DMS79 (cell line): ENCODE data around the gene CENPI.
"Not testable (repeated sequence)": the region's sequence is repeated elsewhere in the genome, so short reads cannot be mapped to it uniquely, and the experiment has no call there.

ENCODE experiments used
- DNase-seq: peaks from one replicate; lab custom pipeline; 2025; lab: John Stamatoyannopoulos, UW

Gene CENPI, protein sequence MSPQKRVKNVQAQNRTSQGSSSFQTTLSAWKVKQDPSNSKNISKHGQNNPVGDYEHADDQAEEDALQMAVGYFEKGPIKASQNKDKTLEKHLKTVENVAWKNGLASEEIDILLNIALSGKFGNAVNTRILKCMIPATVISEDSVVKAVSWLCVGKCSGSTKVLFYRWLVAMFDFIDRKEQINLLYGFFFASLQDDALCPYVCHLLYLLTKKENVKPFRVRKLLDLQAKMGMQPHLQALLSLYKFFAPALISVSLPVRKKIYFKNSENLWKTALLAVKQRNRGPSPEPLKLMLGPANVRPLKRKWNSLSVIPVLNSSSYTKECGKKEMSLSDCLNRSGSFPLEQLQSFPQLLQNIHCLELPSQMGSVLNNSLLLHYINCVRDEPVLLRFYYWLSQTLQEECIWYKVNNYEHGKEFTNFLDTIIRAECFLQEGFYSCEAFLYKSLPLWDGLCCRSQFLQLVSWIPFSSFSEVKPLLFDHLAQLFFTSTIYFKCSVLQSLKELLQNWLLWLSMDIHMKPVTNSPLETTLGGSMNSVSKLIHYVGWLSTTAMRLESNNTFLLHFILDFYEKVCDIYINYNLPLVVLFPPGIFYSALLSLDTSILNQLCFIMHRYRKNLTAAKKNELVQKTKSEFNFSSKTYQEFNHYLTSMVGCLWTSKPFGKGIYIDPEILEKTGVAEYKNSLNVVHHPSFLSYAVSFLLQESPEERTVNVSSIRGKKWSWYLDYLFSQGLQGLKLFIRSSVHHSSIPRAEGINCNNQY

DNA sequence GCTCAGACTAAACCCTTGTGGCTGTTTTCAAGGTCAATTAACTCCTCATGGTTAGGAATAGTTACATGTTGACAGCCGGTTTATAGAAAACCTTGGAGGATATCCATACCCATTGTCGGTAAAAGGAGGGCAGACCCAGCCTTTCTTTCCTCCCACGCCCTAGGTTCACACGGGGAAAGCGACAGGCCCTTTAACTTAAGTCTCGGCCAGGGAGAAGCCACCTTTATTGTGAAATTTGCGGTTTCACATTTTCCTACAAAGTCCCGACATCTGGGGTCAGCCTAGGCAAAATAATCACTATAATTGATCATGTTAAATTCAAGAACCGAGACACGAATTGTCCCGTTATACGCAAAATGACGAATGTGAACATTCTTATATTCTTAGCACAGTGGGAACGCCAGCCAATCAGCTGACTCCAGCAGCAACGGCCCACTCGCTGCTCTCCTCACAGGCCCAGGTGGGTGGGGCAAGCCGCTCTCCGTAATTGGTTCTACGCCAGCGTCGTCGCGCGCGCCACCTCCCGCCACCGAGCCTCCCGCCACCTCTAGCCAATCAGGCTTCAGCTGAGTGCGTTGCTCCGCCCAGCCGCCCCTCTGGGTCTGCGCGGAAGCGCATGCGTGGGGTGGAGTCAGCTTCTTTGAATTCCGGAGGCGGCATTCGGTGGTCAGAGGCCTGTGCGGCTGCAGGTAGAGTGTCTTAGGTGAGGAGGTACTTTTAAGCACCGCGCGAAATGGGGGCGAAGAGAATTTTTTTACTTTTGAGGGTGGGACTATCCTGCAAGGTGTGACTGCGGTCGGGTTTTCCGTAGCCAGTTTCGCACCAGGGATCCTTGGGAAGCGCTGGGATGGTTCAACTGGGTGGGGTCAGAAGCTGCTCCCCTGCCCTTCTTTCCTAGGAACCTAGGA, at the start of gene CENPI:
CENPI (plus strand) TSS at position 659 of the 908 bp plus-strand sequence. CDS start 2,867 bp downstream, outside the sequence.
- DNase-seq, result peak; percentile 84

DNA sequence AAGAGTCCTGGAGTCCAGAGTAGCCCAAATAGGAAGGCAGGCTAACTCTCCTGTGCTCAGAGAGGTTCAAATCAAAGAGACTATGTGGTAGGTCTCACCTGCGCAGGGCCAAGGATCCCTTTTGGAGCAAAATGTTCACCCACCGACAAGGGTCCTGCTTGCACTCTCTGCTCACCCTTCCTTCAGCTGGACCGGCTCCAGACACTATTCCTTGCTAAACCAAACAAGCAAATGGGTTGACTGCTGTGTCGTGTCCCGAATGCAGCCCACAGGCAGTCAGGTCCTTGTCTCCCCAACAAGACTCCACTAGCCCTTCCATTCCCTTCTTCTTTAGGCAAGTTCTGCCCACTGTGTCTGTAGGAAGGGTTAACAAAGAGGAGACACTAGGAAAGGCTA, 46.9 kb upstream of the CENPI start:
- no peak for DNase-seq

DNA sequence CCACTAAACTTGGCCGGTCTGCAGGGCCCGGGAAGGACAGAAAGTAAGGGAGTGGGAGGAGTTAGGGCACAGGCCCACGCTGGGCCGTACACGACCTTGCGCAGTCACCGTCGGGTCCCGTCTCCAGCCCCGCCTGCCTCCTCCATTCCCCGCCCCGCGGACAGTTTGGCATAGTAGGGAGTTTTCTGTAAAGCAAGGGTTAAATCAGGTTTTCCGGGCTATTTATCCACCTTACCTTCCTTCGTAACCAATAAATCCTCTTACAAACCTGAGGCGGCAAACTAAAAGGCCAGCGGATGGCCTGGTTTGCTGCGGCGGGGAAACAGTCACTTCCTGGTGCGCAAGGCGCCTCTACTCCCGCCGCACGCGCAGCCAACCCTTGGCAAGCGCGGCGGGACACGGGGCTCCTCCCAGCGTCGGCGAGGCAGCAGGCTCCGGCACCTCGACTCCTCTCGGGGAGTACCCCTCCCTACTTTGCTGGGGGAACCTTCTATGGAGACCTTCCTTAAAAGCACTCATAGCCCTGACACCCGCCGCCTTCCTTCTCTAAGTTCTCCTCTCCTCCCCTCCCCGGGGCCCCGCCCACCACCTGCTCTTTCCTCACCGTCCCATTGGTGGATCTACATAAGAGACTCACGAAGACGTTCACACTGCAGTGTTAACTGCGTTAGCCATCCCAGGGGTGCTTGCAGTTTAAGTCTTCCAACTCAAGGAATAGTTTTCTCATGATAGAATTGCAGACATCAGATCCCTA, 46.3 kb upstream of the CENPI start, which contains the start of gene TRMT2B:
TRMT2B (minus strand) TSS at position 563 of the 754 bp plus-strand sequence. CDS start 9,822 bp downstream, outside the sequence.
- DNase-seq, result peak; percentile 68

DNA sequence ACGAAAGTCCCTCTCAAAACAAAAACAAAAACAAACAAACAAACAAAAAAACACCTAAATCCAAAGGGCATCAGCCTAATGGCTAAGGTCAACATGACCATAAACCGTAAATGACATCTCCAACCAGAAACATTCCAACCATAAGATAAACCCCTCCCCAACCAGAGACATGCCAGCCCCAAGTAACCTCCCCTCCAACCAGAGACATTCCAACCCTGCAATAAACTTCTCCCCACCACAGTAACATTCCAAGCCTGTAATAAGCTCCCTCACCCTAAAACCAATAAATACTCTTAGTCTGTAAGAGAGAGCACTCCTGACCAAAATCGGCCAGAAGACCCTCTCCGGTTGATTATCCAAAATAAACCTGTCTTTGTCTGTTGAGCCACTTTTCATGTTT, 41.5 kb upstream of the CENPI start:
- DNase-seq, result not testable (repeated sequence)

DNA sequence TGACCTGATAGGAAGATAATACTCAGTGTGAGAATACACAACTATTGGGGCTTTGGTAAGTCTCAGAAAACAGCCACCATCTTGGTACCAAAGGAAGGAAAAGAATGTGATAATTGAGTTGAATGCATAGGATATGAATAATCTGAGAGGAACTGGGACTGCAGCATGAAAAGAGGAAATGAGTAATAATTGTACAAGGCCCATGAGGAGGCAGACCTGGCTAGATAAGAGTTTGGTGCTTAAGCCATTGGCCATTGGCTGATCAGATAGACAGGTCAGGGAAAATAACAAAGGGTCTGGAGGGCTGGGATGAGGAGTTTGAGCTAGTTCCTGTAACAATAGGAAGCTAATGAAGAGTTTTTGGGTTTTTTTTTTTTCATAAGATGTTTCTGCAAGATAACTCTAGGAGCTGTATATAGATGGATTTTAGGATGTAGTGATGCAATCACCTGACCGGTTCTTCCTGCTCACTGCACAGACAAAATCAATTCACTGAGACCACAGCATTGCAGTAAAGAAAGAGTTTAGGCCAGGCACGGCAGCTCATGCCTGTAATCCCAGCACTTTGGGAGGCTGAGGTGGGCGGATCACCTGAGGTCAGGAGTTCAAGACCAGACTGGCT, 40.8 kb upstream of the CENPI start:
- no peak for DNase-seq

DNA sequence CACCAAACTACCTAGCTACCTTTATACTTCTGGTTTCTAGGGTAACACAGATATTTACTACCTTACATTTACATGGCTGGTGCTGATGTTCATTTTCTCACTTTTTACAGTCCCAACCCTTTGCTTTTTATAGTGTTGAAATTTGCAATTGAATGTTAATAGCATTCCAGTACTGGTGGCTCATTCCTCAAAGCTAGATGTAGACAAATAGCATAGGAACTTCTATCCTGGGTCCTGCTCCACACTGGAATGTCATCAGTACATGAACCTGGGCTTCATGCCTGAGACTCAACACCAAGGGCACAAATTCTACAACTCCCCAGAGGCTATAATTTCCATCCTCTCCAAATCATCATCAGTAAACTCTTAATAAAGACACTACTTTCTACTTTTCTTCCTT, 35.8 kb upstream of the CENPI start:
- no peak for DNase-seq

DNA sequence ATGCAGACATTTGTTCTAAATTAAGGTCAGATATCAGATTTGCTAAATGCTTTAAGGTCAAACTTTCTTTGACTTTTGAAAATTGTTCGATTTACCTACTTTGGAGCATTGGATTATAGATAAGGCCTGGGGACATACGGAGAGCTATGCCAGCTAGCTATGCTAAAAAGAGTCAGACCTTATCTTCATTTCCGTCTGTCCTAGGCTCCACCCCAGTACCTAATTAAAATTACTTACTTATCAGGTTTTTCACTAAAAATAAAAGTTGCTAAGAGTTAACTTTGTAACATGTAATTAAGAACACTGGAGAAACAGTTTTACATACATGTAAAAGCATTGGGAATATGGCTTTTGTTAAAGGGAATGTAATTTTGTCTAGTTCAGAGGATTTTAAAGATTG, 26.4 kb upstream of the CENPI start:
- no peak for DNase-seq

DNA sequence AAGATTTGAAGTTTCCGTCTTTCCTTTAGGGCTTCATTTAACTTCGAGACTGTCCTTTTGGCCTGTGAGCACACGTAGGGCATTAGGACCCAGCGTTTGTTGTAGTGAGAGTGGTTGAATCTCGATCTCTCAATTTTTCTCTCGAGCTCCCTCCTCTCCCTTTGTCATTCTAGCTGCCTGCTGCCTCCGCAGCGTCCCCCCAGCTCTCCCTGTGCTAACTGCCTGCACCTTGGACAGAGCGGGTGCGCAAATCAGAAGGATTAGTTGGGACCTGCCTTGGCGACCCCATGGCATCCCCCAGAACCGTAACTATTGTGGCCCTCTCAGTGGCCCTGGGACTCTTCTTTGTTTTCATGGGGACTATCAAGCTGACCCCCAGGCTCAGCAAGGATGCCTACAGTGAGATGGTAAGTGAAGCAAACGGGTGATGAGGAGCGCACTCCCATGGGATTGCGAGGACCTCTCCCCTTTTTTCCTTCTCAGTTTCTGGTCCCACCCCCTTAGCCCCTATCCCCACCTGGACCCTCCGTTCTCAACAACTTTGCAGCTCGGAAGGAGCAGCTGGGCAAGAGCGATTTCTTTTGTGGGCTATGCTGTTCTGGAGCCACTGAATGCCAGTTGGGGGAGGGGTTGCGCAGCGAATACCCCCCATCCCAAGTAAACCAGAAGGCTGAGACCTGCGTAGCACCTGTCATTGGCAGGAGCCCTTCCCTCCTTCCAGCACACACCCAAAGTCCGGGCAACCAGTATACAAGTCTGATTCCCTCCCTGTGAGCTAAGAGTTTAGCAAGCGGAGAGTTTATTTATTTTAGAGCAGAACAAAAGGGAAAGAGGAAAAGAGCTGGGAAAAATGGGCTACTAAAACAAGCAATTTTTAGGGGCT, 19.0 kb upstream of the CENPI start, which contains the start of gene TMEM35A:
TMEM35A (plus strand) TSS at position 164 of the 883 bp plus-strand sequence; CDS start at position 288, 124 bp downstream.
- DNase-seq, result no peak

DNA sequence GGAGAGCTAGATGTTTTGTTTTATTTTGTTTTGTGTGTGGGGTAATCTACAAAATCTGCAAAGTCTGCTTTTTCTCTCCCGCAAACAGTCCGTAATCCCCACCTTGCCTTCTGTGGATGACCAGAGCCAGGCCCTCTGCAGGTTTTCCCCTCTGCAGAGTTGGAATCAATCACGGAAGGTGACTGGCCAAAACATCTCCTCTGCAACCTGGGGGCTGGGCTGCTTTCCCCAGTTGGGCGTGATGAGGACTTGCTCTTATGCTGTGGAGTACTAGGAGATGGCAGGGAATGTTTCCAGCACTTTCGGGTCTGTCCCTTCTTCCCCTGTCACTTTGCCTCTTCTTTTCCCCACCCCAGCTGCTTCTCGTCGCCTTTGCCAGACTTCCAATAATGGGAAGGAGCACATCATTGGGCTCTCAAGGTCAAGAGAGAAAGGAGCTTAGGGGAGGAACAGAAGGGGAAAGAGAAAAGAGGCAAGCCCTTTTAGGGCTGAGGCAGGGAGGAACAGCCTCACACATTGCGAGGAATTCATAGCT, 18.2 kb upstream of the CENPI start:
- no peak for DNase-seq

DNA sequence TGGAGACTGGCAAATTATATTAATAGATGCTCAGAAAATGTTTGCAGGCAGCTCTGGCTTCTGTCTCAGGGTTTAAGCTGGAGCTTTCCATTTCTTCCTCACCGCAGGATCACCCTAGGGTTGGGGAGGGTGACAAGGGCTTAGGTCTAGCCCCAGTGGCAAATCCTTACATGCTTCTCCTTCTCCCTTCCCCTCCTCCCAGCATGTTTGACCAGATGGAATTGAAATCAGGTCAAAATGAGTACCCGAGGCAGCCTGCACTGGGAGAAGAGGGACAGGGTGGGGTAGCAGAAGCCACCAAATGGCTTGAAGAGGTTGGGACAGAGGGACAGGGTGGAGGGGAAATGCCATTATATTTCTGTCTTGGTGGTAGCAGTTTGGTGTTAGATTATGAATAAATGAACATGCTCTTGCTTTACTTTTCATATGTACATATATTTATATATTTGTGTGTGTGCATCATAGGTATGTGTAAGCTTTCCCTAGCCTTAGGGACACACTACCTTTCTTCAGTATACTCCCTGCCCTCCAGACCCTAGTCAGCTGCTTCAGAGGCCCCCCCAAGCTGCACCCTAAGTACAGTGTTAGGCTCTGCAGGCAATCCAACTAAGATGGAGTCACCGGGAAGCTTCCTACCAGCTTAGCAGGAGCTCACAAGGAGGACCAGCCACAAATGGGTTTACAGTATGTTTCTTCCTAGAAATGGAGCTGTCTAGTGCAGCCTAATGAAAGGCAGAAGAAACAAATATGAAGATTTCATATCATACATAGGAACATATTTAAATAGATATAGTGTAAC, 17.5 kb upstream of the CENPI start:
- no peak for DNase-seq

DNA sequence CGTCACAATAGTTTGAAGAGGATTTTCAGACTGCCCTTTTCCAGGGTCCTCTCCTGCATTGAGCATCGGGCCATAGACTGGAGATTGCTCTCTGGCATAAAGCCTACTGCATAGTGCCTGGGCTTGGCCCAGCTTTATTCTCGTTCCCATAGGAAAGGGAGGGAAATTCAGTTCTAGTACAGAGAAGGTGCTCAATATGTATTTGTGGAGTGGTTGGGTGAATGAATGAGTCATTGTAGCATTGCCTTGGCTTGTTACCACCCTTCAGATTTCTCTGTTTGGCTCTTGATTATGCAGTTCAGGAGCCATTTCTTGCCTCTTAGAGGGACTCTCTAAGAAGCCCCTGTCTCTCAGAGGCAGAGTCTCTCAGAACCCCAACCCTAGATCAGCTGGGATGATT, 16.8 kb upstream of the CENPI start:
- DNase-seq, result no peak

DNA sequence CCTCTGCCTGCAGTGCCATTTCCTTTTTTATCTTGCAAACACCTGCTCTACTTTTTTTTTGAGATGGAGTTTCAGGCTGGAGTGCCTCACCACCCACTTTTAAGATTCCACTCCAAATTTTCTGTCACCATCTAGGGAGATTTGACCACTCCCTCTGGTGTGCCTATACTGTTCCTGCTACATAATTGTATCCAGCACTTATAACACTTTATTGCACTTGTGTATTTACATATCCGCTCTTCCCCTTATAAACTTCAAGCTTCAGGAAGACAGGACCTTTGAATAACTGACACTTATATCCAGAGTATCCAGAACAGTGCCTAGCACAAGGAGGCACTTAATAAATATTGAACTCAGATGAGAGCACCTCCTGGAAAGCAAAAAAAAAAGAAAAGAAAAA, 6.2 kb upstream of the CENPI start:
- no peak for DNase-seq

DNA sequence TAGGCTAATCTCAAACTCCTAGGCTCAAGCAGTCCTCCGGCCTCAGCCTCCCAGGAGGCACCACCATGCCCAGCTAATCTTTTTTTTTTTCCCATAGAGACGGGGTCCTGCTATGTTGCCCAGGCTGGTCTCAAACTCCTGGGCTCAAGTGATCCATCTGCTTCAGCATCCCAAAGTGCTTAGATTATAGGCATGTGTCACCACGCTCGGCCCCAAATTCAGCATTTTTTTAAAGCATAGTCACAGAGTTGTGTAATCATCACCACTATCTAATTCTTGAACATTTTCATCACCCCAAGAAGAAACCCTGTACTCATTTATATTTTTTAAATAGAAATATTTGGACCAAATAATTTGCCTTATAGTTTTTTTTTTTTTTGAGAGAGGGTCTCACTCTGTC, 10.3 kb downstream of the CENPI start:
- no peak for DNase-seq

DNA sequence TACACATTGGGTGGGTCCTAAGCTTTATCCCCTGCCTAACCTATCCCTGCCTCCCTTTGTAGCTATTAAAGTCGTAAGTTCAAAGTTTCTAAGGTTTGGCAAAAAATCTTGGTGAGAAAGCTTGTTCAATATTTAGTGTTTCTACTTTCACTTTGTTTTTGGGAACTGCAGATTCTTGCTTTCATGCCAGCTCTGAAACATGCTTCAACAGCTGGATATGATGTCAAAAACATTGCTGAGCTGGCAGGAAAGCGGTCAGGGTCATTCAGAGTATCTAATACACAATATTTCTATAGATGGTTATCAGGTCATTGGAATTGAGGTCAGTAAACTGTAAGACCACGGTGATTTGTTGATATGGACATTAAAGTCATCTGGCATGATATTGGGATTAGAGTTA, 19.7 kb downstream of the CENPI start:
- no peak for DNase-seq

DNA sequence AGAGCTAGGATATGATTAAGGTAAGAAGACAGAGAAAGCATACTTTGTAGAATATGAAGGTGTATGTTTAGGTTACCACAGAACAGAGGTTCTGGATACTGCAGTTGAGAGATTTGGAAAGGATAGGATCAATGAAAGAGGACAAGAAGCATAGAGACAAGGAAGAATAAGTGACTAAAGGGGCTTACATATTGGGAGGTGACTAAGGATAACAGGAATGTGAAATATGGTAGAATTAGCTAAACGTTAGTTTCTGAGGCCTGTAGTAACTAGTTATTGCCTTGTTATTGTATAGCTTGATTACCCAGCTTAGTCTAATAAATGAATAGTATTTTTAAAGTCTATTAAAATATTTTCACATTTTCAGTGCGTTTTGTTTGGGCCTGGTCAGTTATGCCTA, 38.2 kb downstream of the CENPI start:
- no peak for DNase-seq
